ENCODE data around the gene IER5L.

- TF ChIP-seq CTCF (IDR thresholded peaks at IDR 0.05; ENCODE audit: poor library complexity) = no peak
- no peak for TF ChIP-seq EZH2phosphoT487 (IDR thresholded peaks at IDR 0.05; ENCODE audit: low read depth, severe bottlenecking, unreplicated experiment)
Observed at GRCh38 chr9:129221233-129221632, 43.2 kb upstream of the IER5L start.
